HG03571 (cell line): ENCODE measurements around the gene B4GALT2.

Experiments
- ATAC-seq: cut with Tn5 transposase; IDR thresholded peaks from one replicate; pipeline ENCODE4 v1.9.1; 2021; ENCODE audit not compliant: unreplicated experiment

The B4GALT2 gene

DNA sequence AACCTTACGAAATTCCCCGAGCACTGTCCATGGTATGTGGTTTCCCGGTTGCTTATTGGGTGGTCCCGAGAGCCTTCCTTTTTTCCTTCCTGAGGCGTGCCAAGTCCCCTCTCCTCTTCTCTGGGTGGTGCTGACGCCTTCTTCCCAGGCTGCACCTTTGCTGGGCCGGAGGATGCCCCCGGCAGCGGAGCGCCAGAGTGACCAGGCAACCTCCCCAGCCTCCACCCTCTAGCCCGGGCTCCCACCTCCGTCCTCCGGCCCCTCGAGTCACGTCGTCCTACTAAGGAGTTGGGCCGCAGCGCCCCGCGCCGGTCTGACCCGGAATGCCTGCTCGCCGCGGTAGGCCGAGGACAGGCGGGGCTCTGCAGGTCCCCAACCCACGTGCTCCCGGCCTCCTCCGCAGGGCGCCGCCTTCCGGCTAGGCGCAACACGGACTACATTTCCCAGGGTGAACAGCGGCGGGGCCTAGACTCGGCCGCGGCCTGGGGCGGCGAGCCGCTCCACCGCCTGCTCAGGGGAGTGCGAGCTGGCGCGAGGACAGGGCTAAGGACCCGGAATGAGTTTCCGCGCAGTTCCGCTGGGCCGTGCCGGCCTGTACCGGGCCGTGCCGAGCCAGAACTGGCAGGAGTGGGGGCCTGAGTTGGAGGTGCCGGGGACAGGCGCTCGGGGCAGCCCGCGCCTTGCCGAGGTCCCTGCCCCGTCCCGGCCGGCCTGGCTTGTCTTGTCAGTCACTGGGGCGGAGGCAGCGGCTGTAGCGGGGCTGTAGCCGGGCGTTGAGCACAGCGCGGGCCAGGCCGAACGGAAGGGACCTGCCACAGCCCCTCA, 32.6 kb upstream of the B4GALT2 start, which contains the start of gene IPO13:
Gene IPO13, plus strand, starts transcription at position 715 of the 825 bp plus-strand sequence. CDS start 651 bp downstream, outside the sequence.
- ATAC-seq, result peak; percentile 86

DNA sequence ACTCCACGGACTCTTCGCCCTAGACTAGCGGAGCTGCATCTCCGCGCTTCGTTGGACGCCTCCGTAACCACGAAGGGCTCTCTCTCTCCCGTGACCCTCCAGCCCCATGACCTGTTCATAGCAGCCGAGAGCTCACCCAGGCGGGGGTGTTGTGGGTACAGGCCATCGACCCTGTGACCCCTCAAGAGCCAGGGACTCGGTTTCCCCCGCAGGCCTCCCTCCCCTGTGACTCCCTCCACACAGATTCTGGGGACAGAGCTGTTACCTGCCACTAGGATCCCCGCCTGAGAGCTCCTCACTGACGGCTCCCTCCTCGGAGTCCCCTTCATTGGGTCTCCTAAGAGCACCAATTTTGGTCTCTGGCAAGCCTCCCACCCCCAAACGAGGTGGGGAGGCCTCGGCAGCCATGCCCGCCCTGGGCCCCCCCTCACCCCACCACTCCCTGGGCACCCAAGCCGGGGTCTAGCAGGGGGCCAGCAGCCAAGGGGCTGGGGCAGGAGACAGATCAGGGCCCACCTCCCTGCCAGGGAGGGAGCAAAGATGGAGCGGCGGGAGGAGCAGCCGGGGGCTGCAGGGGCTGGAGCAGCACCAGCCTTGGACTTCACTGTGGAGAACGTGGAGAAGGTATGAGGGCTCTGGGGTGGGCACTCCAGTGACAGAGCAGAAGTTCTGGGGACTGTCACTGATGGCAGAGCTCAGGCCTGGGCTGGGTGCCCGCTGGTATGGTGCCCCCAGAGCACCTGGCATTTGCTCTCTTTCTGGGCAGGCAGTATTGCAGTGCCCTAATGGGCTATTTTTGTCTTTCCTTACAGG, 31.7 kb upstream of the B4GALT2 start:
- ATAC-seq, result no peak

DNA sequence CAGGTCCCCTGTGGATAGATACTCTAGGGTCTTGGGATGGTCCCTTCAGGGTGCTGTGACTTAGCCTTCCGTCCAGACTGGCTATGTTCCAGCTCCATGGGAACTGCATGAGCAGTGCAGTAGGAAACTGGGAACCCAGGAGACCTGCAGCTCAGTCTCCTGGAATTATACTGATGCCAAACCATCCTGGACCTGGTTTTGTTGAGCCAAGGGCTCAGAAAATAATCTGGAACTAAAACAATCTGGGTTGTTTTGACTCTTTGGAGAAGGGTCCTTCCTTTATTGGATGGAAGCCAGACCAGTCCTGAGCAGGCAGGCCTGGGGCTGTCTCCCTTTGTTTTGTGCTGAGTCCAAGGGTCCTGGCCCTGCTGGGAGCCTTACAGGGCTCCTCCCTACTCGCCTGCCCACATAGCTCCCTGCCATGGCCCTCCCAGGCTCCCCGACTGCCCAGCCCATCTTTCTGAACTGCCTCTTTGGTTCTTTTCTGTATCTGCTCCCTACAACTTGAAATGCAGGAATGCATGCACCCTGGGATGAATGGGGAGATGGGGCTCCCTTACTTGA, 31.1 kb upstream of the B4GALT2 start:
- no peak for ATAC-seq

DNA sequence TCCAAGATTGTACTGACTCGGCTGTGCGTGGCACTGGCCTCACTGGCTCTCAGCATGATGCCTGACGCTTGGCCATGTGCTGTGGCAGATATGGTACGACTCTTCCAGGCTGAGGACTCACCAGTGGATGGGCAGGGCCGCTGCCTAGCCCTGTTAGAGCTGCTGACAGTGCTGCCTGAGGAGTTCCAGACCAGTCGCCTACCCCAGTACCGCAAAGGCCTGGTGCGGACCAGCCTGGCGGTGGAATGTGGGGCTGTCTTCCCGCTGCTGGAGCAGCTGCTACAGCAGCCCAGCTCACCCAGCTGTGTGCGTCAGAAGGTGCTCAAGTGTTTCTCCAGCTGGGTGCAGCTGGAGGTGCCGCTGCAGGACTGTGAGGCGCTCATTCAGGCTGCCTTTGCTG, 29.3 kb upstream of the B4GALT2 start:
- ATAC-seq, result no peak

DNA sequence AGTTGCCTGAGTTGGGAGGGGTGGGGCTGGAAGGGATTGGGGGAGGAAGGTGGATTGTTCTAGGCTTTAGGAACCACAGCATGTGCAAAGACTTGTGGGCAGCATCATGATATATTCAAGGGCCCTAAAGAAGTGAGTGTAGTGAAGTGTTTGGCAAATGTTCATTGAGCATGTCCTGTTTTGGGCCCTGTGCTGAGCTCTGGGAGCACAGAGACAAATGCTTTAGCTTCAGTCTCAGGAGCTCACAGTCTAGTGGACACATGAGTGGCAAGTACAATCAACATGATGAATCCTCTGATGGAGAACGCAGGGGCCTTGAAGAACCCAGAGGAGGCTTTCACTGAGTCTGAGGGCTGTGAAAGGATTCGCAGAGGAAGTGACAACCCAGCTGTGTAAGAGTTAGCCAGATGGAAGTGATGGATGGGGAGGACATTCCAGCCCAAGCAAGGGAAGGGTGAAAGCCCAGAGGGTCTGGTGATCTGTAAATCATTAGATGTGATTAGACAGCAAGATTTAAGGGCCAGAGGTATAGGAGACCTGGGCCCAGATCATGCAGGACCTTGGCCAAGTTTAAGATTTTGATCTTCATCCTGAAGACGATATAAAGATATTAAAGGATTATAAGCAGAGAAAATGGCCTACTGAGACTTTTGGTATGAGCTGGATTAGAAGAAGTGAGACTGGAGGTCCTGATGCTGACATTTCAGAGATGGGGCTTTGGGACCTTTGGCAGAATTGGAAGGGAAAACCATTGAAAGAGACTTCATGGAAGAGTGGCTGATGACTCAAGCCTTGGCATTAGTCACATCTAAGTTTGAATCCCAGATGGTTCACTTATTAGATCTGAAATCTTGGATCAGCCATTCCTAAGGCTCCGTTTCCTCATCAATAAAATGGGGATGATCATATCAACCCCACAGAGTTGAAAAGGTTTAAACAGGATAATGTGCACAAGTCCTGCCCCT, 27.7 kb upstream of the B4GALT2 start:
- no peak for ATAC-seq

DNA sequence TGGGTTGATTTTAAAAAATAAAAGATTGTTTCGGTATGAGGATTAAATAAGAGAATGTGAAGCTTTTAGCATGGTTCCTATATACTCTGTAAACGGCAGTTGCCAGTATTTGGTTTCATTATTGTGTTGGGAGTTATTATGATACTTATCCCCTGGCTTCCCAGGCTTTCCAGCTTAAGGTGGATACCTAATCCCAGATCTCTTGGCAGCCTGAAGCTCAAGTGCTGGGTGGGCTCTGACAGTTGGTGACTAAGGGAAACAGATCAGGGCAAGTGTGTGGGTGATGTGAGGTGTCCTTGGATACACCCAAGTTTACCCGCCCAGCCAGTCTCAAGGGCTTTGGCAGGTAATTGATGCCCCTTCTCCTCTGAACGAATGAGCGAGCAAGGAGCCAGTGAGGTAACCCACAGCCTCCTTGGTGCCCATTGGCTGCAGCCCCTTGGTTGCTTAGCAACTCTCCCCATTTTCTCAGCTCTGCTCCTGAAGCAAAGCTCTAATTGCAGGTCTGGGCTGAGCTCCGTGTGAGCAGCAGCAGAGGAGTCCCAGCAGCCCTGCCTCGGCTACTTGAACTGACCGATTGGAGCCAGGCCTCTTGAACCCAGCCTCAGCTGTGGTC, 26.2 kb upstream of the B4GALT2 start:
- no peak for ATAC-seq

DNA sequence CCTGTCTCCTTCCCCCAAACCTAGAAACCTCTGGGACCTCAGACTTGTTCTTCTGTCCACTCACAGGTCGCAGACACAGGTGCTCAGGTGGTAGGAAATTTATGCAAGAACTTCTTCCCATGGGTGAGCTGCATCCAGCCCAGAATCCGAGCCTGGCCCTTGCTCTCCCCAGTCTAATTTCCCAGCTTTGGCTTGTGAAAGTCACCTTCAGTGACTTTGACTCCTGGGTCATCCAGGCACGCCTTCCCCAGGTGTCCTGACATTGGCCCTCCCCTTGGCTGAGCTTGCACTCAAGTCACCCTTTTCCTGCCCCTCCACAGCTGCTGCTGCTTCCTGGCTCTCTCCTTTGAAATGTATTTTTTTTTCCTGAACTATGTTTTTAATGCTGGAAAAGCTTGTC, 25.6 kb upstream of the B4GALT2 start:
- no peak for ATAC-seq

DNA sequence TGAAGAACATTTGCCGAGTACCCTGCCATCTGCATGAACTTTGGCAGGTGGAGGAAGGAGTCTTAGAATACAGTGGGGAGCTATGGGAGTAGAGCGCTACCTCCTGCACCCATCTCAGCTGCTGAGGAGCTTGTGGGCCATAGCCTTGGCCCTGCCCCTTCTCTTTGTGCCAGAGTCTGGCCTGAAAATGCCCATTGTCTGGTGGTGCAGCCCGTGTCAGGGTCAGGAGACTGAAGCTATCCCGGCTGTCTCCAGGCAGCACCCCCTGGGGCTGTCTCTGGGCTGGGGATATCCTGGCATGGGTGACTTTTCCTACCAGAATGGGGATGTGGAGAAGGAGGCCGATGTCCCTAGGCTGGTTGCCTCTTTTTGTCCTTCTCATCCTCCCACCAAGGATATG, 25.0 kb upstream of the B4GALT2 start:
- ATAC-seq, result no peak

DNA sequence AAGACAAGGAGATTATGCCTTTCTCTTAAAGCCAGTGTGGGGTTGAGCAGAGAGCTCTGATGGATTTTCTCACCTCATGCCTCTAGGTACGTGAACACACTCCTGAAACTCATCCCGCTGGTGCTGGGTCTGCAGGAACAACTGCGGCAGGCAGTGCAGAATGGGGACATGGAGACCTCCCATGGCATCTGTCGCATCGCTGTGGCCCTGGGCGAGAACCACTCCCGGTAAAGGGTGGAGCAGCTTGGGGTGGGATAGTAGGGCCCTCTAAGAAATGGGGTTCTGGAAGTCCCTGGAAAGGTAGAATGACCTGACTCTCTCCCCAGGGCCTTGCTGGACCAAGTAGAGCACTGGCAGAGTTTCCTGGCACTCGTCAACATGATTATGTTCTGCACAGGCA, 22.8 kb upstream of the B4GALT2 start:
- no peak for ATAC-seq

DNA sequence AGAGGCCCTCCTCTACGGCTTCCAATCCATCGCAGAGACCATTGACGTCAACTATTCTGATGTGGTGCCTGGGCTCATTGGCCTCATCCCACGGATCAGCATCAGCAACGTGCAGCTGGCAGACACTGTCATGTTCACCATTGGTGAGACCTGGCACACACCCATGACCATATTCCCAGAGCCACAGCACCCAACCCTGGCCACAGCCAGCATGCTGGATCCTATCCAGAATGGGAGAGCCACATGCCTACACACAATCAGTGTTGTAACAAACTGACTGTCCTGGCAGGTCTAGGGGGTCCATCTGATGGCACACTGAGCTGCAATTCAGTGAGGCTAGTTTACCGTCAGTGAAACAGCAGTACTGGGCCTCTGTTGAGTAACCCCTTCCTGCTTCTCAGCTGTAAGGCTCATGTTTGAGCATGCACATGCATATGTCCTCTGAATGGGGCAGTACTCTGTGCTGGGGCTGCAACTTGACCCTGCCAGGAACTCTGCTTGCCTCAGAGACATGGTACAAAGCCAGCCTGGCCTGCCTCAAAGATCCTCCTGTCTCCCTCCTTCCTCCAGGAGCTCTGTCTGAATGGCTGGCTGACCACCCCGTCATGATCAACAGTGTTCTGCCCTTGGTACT, 21.5 kb upstream of the B4GALT2 start:
- no peak for ATAC-seq

DNA sequence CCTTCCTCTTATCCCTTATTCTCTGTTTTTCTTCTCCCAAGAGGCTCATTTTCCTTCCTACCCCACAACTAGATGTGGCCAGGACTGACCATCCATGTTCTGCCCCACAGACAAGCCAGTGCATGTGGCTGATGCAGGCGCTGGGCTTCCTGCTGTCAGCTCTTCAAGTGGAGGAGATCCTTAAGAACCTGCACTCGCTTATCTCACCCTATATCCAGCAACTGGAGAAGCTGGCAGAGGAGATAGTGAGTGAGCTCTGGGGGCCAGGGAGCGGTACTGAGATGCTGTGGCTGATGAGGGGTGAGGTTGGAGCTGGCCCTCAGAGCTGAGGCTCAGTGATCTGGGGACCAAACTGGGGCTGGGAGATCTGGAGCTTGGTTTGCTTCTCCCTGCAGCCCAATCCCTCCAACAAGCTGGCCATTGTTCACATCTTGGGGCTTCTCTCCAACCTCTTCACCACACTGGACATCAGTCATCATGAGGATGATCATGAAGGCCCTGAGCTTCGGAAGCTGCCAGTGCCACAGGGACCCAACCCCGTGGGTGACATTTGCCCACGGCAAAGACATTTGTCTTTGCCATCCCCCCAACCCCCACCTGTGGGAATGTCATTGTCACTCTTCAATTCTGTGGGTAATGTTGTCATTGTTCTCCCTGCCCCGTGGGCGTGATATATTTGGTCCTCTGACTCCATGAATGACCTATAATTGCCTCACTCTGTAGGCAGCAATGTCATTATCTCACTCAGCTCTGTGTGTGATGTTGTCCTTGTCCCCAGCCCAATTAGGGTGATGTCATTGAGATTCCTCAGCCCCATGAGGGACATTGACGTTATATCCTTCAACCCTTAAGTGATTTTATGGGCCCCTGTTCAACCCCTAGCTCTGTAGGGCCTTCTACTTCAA, 20.4 kb upstream of the B4GALT2 start:
- ATAC-seq, result no peak

DNA sequence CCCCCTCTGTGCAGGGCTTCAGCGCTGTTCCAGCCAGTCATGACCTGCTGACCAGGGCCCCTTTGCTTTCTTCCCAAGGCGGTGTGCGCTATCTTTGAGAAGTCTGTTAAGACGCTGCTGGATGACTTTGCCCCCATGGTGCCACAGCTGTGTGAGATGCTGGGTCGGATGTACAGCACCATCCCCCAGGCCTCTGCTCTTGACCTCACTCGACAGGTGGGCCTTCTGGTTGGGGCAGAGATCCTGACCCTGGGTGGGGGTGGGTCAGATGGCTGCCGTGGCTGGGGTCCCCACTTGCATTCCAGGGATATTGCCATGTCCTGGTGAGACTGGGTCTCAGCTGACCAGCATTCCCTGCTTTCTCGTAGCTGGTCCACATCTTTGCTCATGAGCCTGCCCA, 18.2 kb upstream of the B4GALT2 start:
- ATAC-seq, result no peak

DNA sequence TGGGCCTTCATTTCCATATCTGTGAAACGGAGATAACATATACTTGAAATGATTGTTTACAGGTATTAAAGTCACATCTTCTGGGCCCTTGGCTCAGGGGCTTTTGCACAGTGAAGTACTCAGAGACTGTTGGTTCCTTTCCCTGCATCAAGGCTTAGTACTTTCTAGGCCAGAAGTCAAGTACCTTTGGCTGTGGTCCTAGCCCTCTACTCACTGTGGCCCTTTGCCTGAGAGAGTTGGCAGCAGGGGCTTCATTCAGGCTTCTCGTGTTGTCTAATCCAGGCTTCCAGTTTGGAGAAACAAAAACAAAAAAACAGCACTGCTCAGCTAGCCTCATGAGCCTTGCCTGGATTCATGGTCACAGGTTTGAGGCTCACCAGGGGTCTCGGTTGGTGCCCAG, 17.3 kb upstream of the B4GALT2 start:
- no peak for ATAC-seq

DNA sequence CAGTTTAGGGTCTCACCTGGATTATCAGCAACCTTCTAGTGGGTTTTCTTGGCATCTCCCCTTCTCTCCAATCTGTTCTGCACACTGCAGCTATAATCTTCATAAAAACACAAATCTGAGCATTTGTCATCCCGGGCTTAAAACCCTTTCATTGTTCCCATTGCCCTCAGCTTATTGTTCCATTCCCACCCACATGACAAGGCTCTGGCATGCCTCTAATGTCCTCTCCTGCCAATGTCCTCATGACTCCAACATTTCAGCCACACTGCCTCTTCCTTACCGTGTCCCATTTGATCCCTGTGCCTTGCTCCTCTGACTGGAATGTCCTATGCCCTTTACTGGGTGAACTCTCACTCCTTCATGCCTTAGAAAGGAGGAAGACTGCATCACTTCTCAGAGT, 16.7 kb upstream of the B4GALT2 start:
- ATAC-seq, result no peak

DNA sequence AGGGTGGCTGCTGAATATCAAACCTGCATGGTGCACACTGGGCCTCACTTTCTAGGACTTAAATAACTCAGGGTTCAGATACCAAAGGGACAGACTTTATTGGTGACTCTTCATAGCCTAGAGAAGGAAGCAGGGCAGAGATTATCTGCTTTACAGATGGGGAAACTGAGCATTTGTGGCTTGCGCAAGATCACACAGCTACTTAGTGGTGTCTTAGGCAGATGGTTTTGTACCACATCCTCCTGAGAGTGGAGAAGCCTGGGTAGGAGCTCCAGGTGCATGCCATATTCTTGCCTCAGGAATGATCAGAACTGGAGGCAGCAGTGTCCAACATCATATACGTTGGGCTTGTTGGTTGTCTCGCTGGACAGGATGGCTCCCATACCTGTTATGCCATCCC, 16.0 kb upstream of the B4GALT2 start:
- ATAC-seq, result no peak

DNA sequence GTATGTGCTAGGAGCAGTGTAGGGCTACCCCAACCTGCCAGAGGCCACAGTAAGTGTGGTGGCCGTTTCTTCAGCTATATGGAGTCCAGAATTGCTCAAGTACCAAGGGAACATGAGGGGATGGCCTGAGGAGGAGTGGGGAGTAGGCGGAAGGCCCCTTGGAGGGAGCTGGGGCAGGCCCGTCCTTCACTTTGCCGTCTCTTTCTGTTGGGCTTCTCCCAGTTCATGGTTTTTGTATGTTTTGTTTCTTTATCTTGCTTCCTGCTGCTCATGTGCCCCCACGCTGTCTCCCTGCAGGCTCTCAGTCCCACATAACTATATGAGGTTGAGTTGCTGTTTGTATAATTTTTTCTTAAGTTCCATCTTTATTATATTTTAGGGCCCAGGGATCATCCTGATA, 15.1 kb upstream of the B4GALT2 start:
- no peak for ATAC-seq

DNA sequence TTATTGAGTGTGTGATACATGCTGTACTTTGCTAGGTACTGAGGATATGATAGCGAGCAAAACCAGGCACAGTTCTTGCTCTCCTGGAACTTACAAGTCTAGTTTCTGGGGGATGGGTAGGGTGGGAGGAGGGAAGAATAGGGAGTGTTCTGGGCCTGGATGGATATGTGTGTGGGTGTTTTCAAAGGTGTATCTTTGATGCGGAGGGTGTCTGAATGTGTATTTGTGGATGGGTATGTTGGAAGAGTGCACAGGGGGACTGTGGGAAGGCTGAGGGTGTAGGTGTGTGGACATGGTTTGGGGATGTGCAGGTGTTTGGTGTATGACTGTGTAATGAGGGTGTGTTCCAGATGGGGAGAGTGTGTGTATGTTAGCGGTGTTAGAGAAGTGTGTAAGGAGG, 13.7 kb upstream of the B4GALT2 start:
- no peak for ATAC-seq

DNA sequence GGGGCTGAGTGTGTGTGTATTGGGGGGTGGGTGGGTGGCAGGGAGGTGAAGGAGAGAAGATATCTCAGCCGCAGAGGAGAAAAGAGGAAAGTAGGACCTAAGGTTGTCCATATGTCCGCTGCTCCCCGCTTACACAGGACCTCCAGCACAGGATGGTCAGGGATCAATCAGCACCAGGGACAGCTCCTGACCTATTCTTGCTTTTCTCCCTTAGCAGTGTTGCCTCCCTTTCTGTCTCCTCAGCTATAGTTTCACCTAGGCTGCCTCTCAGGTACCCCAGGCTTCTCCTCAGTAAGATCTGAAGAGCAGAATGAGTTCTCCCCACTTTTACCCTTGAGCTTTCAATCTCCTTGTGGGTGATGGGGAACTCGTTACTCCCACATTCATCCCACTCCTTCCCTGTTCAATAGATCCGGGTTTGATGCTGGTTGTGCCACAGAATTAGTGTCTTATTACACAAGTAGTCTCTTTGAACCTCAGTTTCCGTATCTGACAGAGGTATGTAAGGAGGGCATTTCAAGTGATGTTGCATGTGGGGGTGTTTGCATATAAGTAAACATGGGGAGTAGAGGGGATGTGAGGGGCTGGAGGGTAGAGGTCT, 10.6 kb upstream of the B4GALT2 start:
- no peak for ATAC-seq

DNA sequence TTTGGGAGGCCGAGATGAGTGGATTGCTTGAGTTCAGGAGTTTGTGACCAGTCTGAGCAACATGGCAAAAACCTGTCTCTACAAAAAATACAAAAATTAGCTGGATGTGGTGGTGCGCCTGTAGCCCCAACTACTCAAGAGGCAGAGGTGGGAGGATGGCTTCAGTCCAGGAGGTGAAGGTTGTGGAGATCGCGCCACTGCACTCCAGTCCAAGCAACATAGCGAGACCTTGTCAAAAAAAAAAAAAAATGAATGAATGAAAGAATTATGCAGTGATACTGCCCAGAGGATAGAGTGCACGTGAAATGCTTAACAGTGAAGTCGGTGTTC, 9.6 kb upstream of the B4GALT2 start:
- no peak for ATAC-seq
